D721Med (cell line): ENCODE measurements around the gene CD47.

Experiments used
- DNase-seq: peaks from one replicate; pipeline ENCODE4 v3.0.0; 2011; ENCODE audit warnings: low spot score; ENCODE audit not compliant: insufficient read length
- FAIRE-seq: peaks from 2 replicates; lab custom pipeline; 2011; peaks lifted over from hg19 to GRCh38; lab: Jason Lieb, UNC
- TF ChIP-seq, protein P1 (sequence below): IDR thresholded peaks from 2 replicates; pipeline ENCODE4 v1.5.1; 2012; ENCODE audit warnings: mild to moderate bottlenecking, control low read depth; ENCODE audit not compliant: insufficient read depth; ENCODE audit errors: missing control alignments

CD47 gene

GRCh38 chr3:108067768-108068167, 23.1 kb downstream of the CD47 start:
- DNase-seq (no peak), FAIRE-seq (no peak)
- TF ChIP-seq, protein P1, sequence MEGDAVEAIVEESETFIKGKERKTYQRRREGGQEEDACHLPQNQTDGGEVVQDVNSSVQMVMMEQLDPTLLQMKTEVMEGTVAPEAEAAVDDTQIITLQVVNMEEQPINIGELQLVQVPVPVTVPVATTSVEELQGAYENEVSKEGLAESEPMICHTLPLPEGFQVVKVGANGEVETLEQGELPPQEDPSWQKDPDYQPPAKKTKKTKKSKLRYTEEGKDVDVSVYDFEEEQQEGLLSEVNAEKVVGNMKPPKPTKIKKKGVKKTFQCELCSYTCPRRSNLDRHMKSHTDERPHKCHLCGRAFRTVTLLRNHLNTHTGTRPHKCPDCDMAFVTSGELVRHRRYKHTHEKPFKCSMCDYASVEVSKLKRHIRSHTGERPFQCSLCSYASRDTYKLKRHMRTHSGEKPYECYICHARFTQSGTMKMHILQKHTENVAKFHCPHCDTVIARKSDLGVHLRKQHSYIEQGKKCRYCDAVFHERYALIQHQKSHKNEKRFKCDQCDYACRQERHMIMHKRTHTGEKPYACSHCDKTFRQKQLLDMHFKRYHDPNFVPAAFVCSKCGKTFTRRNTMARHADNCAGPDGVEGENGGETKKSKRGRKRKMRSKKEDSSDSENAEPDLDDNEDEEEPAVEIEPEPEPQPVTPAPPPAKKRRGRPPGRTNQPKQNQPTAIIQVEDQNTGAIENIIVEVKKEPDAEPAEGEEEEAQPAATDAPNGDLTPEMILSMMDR = no peak

DNA sequence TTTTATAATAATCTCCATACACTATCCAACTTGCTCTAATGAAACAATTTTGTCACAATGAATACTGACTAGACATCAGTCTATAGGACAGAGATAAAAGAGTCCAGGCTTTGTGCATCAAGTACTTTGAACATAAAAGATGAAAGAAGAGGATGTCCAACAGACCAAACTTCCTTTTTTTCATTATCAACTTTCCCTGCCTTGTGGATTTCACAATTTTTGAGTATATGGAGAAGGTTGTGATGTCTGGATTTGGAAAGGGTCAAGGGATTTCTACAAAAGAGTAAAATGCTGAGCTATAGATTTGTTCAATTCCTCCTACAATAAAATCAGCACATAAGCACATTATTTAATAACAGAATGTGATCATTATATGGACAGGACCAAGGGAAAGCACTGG, 25.7 kb downstream of the CD47 start:
- TF ChIP-seq, protein P1 = no peak
- no peak for DNase-seq
- no peak for FAIRE-seq

DNA sequence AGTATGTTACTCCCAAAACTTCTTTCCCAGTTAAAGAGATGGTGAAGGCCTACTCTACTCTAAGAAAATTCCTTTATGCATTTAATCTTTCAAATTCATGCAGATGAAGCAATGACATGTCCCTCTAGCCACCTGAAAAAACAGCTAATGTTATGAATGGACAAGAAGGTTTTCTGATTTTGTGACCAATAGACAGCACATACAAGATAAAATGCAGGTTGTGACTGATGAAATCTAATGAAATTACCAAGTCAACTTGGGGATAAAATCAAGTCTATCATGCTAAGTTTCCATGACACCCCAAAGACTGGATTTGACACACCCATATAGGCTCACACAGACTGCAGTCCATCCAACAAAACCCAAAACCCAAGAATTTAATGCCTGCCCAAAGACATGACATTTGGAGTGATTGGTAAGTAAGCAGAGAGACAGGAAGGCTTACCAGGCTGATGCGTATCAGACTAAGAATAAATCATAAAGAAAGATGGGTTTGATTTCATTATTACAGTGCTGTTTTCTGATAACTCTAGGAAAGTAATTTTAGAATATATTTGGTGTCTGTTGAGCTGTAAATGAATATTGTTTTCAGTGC, 26.4 kb downstream of the CD47 start:
- TF ChIP-seq, protein P1 = no peak
- FAIRE-seq = no peak
- DNase-seq = no peak

- no peak for FAIRE-seq
- DNase-seq = no peak
- TF ChIP-seq, protein P1 = no peak
These were observed 28.8 kb downstream of the CD47 start for GRCh38 chr3:108062051-108062450.

DNA sequence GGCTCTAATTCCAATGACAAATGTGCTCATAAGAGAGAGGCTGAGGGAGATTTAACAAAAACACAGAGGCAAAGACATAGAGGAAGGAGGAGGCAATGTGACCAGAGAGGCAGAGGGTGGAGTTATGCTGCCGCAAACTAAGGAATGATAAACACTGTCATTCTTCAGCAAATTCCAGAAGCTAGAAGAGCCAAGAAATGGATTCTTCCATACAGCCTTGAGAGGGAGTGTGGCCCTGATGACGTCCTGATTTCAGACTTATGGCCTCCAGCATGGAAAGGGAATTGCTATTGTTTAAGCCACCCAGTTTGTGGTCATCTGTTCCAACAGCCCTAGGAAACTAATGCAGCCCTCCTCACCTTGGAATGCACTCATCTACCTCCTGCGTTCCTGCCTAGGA, 30.5 kb downstream of the CD47 start:
- TF ChIP-seq, protein P1 = no peak
- FAIRE-seq = no peak
- no peak for DNase-seq

DNA sequence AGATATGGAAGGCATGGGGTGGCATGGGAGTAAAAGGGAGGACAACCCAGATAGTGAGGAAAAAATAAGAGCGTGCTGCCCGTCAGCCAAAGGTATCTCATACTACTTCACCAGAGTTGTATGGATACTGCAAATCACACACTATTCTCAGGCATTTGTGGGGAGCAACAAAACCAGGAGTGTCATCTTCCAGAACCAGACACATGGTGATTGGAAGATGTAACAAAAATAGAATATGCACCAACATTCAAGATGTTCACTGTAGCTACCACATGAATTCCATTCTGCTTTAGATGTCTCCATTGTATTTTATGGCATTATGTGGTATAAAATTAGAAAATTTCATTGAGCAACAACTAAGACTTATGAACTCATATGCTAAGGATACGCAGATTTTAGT, 34.9 kb downstream of the CD47 start:
- TF ChIP-seq, protein P1 = no peak
- DNase-seq = no peak
- FAIRE-seq = no peak

- TF ChIP-seq, protein P1 = no peak
- FAIRE-seq (no peak), DNase-seq (no peak)
These were observed 35.9 kb downstream of the CD47 start for GRCh38 chr3:108054935-108055334.
